ENCODE results near the gene KCNT1.

KCNT1 gene

GRCh38 chr9:135722365-135722764 lies 20.4 kb downstream of the KCNT1 start:
- in situ Hi-C loops (cut with HindIII; ENCODE audit: low sequenced_read_pairs): no loop called here

DNA sequence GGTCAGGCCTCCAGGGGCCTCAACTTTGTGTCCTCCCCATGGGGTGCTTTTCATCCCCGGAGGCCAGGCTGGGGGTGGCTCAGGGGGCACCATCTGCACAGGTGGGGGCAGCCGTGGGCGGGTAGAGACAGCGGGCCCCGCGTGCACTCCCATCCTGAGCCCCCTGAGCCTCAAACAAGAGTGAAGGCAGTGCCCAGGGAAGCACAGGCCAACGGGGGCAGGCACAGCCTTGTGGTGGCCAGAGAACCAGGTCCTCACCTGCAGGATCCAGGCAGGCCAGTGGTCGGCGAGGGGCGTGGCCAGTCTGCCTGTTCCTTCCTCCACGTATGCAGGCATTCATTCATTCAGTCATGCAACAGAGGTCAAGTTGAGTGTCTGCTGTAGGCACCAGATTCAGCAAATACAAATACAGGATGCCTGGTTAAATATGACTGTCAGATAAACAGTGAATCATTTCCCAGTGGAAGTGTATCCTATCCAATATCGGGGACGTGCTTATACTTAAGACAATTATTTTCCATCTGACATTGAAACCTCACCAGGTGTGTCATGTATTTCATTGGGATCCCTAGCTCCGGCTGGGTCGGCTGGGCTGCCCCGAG lies 22.3 kb downstream of the KCNT1 start:
- in situ Hi-C loops (cut with HindIII; ENCODE audit: low sequenced_read_pairs): no loop called here

GRCh38 chr9:135726138-135726853 lies 24.3 kb downstream of the KCNT1 start:
- in situ Hi-C loops (cut with HindIII; ENCODE audit: low sequenced_read_pairs): no loop called here

DNA sequence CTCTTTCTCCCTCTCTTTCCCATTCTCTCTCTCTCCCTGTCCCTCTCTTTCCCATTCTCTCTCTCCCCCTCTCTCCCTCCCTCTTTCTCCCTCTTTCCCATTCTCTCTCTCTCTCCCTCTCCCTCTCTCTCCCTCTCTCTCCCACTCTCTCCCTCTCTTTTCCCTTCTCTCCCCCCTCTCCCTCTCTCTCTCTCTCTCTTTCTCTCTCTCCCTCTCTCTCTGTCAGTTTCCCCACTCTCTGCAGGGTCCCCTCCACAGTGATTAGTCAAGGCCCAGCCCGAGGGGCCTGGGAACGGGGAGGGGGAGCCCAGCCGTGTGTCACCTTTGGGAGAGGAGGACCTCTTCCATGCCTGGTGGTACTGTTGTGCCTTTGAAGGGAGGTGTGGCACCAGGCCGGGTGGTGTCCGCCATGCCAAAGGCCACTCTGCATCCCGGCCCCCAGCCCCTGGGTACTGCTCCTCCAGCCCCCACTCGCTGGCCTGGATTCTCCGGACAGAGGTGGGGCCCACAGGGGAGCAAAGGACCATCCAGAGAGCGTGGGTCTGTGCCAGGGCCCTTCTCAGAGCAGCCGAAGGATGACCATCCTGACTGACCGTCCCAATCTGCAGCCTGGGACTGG lies 25.4 kb downstream of the KCNT1 start:
- in situ Hi-C loops (cut with HindIII; ENCODE audit: low sequenced_read_pairs): no loop called here

DNA sequence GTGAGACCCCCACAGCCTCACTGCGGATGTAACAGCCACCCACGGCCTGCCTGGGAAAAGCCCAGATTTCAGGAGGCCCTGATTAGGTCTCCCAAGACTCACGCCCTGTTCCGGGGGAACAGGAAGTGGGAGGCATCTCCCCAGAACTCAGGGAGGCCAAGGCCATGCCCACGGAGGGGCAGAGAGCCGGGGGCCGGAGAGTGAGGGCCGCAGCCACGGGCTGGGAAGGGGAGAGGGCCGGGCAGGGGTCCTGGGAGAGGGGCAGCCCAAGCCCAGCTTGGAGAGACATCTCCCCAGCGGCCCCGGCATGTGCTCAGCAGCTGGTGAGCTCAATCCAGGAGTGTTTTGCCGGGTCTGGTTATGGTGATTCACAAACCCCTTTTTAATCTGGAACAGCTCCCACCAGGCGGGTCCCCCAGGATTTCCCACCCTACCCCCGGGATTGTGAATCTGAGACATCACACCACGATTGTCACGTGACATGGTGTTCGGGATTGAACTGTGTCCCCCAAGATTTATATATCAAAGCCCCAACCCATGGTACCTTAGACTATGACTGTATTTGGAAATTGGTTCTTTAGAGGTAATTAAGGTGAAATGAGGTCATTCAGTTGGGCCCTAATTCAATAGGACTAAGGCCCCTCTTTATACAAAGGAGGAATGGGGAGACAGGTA lies 26.6 kb downstream of the KCNT1 start:
- in situ Hi-C loops (cut with HindIII; ENCODE audit: low sequenced_read_pairs): no loop called here

DNA sequence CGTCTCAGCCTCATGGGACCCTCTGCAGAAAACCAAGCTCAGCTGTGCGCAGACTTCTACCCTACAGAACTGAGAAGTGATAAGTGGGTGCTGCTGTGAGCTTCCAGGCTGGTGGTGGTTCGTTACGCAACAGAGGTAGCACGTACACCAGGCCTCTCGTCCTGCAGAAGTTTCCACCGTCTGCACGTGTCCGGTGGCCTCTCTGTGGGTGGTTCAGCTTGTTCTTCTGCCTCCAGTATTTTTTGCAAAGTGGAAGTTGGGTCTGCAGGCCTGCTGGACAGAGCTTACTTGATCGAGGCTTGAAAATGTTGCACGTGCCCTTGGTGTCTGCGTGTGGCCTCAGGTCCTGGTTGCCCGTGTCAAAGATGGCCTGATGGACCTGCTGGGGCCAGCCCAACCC lies 27.5 kb downstream of the KCNT1 start:
- in situ Hi-C loops (cut with HindIII; ENCODE audit: low sequenced_read_pairs): no loop called here

- in situ Hi-C loops (cut with HindIII; ENCODE audit: low sequenced_read_pairs): no loop called here
Measured at GRCh38 chr9:135731454-135731853, 29.5 kb downstream of the KCNT1 start.

GRCh38 chr9:135732569-135733257 lies 30.7 kb downstream of the KCNT1 start:
- in situ Hi-C loops (cut with HindIII; ENCODE audit: low sequenced_read_pairs): no loop called here

DNA sequence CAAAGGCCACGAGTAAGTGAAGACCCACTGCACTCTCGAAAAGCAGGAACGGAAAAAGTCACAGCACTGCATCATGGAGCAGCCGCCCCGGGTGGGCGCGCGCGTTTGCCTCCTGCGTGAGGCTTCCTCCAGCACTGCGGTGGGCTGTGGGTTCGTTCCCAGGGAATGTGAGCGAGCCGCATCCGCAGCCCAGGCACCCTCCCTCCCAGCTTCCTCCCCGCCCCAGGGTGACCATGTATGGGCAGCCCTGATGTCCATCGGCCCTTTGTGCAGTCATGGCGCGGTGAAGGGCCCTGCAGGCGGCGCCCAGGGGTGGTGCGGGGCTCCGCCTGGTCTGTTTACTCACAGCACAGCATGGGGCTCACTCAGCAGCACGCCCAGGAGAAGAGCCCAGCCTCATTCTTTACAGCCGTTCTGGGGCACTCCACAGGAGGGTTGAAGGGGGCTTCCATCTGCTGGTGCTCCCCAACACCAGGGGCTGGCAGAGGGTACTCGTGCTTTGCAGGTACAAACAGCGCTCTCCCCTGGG lies 32.7 kb downstream of the KCNT1 start:
- in situ Hi-C loops (cut with HindIII; ENCODE audit: low sequenced_read_pairs): no loop called here

GRCh38 chr9:135736272-135736978 lies 34.4 kb downstream of the KCNT1 start:
- in situ Hi-C loops (cut with HindIII; ENCODE audit: low sequenced_read_pairs): no loop called here

GRCh38 chr9:135736979-135737839 lies 35.2 kb downstream of the KCNT1 start:
- in situ Hi-C loops (cut with HindIII; ENCODE audit: low sequenced_read_pairs): no loop called here

GRCh38 chr9:135737840-135738521 lies 36.0 kb downstream of the KCNT1 start:
- in situ Hi-C loops (cut with HindIII; ENCODE audit: low sequenced_read_pairs): no loop called here

DNA sequence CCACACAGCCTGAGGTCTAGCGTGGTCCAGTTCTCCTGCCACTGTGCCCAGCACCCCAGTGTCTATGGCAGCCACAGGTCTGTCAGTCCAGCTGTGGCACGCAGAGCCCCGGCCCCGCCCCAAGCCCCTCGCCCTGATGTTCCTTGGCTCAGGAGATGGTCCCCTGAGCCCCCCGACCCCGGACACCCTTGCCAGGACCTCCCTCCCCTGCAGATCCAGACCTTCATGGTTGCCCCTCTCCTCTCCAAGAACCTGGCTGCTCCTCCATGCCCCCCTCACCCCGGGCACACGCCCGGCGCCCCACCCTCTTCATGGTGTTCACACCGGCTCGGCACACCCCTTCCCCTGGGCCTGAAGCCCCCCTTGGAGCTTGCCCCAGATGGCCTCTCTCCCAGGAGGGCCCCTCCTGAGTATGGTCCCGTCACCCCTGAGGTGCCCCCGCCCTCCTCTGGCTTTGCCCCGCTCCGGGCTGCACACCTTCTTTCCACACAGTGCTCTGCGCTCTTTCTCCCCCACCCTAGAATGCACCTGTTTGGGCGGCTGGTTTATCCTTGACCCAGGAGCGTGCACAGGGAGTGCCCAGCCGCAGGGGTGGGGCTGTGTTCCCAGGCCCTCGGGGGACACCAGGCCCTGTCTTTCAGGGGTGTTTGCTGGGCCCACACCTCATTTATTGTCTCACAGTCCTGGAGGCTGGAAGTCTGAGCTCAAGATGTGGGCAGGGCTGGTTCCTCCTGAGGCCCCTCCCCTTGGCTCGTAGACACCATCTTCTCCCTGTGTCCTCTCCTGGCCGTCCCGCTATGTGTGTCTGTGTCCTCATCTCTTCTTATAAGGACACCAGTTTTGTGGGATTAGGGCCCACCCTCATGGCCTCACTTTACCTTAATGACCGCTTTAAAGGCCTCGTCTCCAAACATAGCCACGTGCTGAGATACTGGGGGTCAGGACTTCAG lies 37.6 kb downstream of the KCNT1 start:
- in situ Hi-C loops (cut with HindIII; ENCODE audit: low sequenced_read_pairs): no loop called here

DNA sequence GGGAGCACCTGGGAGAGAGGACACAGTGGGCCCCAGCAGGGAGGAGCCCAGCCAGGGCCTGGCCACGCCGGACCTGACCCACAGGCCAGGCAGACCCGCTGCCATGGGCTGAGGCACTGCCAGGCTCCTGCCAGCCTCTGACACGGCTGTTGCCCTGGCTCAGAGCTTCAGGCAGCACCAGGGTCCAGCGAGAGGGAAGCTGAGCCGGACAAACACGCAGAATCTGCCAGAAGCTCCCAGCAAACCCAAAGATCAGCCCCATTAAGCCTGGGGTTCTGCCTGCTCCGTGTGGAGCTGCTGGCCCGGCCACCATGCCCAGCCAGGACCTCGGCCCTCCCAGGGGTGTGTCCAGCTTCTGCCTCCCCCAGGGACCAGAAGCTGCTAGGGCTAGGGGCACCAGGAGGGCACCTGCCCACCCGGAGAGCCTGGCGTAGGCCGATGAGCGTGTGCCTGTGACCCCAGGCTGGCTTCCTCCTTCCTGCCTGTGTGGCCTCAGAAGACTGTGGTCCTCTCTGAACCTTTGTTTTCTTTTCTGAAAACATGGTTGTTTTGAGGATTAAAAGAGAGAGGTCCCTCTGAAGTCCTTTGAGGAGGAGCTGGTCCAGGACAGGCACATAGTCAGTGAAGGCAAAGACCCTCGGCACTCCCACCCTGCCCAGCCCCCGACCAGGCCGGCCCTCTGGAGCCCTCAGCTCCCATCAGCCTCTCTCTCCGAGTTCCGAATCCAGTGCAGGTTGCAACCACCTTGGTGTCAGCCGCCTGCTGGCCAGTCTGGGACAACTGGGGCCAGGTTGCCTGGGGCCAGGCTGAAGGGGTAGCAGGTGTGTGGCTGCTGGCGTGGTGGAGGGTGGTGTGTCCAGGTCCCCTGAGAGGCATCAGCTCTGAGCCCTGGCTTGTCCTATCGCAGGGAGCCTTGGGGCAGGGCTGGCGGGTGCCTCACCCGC lies 39.6 kb downstream of the KCNT1 start:
- in situ Hi-C loops (cut with HindIII; ENCODE audit: low sequenced_read_pairs): no loop called here

- in situ Hi-C loops (cut with HindIII; ENCODE audit: low sequenced_read_pairs): no loop called here
Measured at GRCh38 chr9:135743021-135743420, 41.0 kb downstream of the KCNT1 start.

DNA sequence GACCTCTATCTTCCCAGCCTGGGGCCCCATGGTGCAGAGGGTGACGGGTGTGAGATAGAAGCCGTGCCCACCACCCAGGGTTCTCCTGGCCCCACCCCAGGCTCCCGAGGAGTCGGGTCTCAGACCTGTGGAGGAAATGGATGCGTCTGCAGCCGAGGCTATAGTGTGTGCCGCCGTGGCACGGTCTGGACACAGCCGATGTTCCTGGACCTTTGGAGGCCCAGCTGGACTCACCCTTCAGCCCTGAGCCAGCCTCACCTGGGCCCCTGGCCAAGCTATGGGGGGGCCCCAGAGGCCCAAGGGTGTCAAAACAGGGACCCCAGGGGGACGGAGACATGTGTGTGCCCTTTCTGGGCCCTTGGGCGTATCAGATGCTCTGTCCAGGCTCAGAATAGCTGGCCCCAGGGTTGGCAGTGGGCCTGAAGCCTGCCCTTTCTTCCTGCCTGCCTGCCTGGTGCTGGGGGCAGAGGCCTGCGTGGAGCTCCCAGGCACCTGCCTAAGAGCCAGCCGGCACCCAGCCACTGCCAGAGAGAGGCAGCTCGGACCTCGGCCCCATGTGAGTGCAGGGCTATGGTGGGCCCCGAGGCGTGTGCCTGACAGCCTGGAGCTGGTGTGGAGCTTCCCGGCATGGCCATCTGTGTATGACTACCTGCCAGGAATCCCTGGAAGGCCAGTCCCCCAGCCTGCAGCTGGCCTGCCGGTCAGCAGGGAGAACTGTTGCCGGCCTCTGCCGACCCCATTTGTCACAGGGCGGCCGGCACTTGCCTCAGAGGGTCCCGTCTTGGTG lies 41.8 kb downstream of the KCNT1 start:
- in situ Hi-C loops (cut with HindIII; ENCODE audit: low sequenced_read_pairs): no loop called here
